Endothelial cell of umbilical vein (primary cell): ENCODE measurements around the gene CMBL. TPM values are rescaled to one million over a fixed set of nuclear protein-coding genes. Genes with fewer than 3 reads are reported as not detected.

ENCODE experiments used
- BruUV-seq: library from RNA; stranded (reverse); fragments of 400-500 nt; replicated peaks from 2 replicates; lab custom pipeline; 2021; lab: Mats Ljungman, UMichigan
- CTCF ChIA-PET: fragments of 300-600, 350-600 bp; sonication (Branson Sonifier 250); formaldehyde crosslinking; loops from one replicate; lab custom pipeline; 2021; ENCODE audit warnings: antibody characterized with exemption, inconsistent platforms; lab: Charles Lee
- POLR2A ChIA-PET: fragments of 300-600, 350-600 bp; sonication (Branson Sonifier 250); formaldehyde crosslinking; loops from one replicate; lab custom pipeline; 2021; ENCODE audit warnings: antibody characterized with exemption, inconsistent platforms; lab: Charles Lee
- DNase-seq: peaks from one replicate; pipeline ENCODE4 v3.0.0-alpha.2; 2011; ENCODE audit warnings: low read depth, low spot score
- FAIRE-seq: peaks from 2 replicates; lab custom pipeline; 2011; peaks lifted over from hg19 to GRCh38; lab: Jason Lieb, UNC
- H2AFZ ChIP-seq: 2 replicates; pipeline ENCODE4 v1.6.0; 2012; ENCODE audit warnings: low read depth, low read length, control low read depth, inconsistent platforms
- H3K27ac ChIP-seq: 2 replicates; pipeline ENCODE4 v1.5.1; 2011; ENCODE audit warnings: low read depth, mild to moderate bottlenecking, control low read depth, low read length, moderate library complexity; ENCODE audit not compliant: insufficient read depth
- H3K27me3 ChIP-seq, 2 experiments: 2 replicates each; pipeline versions ENCODE4 v1.6.0 to v1.6.1; 2011; ENCODE audit warnings: low read length in 2 of 2, mixed read lengths in 1 of 2; ENCODE audit not compliant: control insufficient read depth in 2 of 2, insufficient read depth in 2 of 2
- H3K36me3 ChIP-seq, 2 experiments: 2 replicates in 1 of 2; 3 replicates in 1 of 2; pipeline ENCODE4 v1.5.1; 2011; ENCODE audit warnings: low read length in 2 of 2, mild to moderate bottlenecking in 1 of 2, moderate library complexity in 1 of 2; ENCODE audit not compliant: control insufficient read depth in 2 of 2, insufficient read depth in 2 of 2; ENCODE audit errors: extremely low read depth in 1 of 2
- H3K4me1 ChIP-seq: 3 replicates; pipeline ENCODE4 v1.5.1; 2011; ENCODE audit warnings: mild to moderate bottlenecking, low read length; ENCODE audit not compliant: control insufficient read depth, insufficient read depth; ENCODE audit errors: extremely low read depth
- H3K4me2 ChIP-seq: 2 replicates; pipeline ENCODE4 v1.6.1; 2011; ENCODE audit warnings: low read length, control low read depth, mixed read lengths; ENCODE audit not compliant: insufficient read depth
- H3K4me3 ChIP-seq, 3 experiments: fragments of 200-600 bp in 1 of 3; sonication (generic), shearing (Covaris generic) in 1 of 3; replicated peaks in 1 of 3; 2 replicates each; pipeline ENCODE4 v1.5.1; 2011 to 2016; ENCODE audit warnings: control low read depth in 3 of 3, low read length in 3 of 3, mild to moderate bottlenecking in 2 of 3, inconsistent platforms in 1 of 3, low read depth in 1 of 3, moderate library complexity in 1 of 3; ENCODE audit not compliant: insufficient read depth in 1 of 3
- H3K79me2 ChIP-seq: 2 replicates; pipeline ENCODE4 v1.6.0; 2012; ENCODE audit warnings: low read length, inconsistent platforms; ENCODE audit not compliant: control insufficient read depth, insufficient read depth
- H3K9ac ChIP-seq: replicated peaks from 2 replicates; pipeline ENCODE3; 2011; ENCODE audit warnings: low read length, control low read depth; ENCODE audit not compliant: insufficient read depth; ENCODE audit errors: extremely low read depth
- H3K9me1 ChIP-seq: replicated peaks from 3 replicates; pipeline ENCODE4 v1.6.0; 2011; ENCODE audit warnings: mild to moderate bottlenecking, low read length; ENCODE audit not compliant: control insufficient read depth, insufficient read depth; ENCODE audit errors: extremely low read depth
- H3K9me3 ChIP-seq: replicated peaks from 2 replicates; pipeline ENCODE4 v1.5.1; 2012; ENCODE audit warnings: low read length, inconsistent platforms; ENCODE audit not compliant: control insufficient read depth, insufficient read depth
- H4K20me1 ChIP-seq: replicated peaks from 2 replicates; pipeline ENCODE3; 2011; ENCODE audit warnings: mild to moderate bottlenecking, low read length; ENCODE audit not compliant: control insufficient read depth, insufficient read depth; ENCODE audit errors: extremely low read depth
- CTCF ChIP-seq, 2 donors: IDR thresholded peaks; 1 replicate in 1 of 2; 2 replicates in 1 of 2; pipeline ENCODE4 v1.5.1; 2011; ENCODE audit warnings: low read length in 2 of 2, mild to moderate bottlenecking in 2 of 2, moderate library complexity in 2 of 2, control low read depth in 1 of 2, inconsistent platforms in 1 of 2, low read depth in 1 of 2; ENCODE audit not compliant: insufficient read depth in 1 of 2; ENCODE audit errors: extremely low read depth in 1 of 2
- EZH2 ChIP-seq: IDR thresholded peaks from 2 replicates; pipeline ENCODE4 v1.6.1; 2012; ENCODE audit warnings: borderline replicate concordance, low read depth, mild to moderate bottlenecking, moderate library complexity, low read length, inconsistent platforms; ENCODE audit not compliant: severe bottlenecking
- JUN ChIP-seq: IDR thresholded peaks from 2 replicates; pipeline ENCODE4 v1.6.1; 2011; ENCODE audit warnings: borderline replicate concordance, low read depth; ENCODE audit not compliant: insufficient read length, insufficient read depth
- MAX ChIP-seq: IDR thresholded peaks from 2 replicates; pipeline ENCODE4 v1.6.1; 2011; ENCODE audit not compliant: insufficient read depth, insufficient read length
- MYC ChIP-seq: IDR thresholded peaks from one replicate; pipeline ENCODE4 v1.6.1; 2011; ENCODE audit warnings: mild to moderate bottlenecking, low read depth, low read length
- POLR2A ChIP-seq: IDR thresholded peaks from 2 replicates; pipeline ENCODE4 v1.6.1; 2012; ENCODE audit warnings: low read depth, mild to moderate bottlenecking, control low read depth, low read length
- POLR2AphosphoS5 ChIP-seq: IDR thresholded peaks from 2 replicates; pipeline ENCODE4 v1.6.1; 2012; ENCODE audit warnings: low read depth, mild to moderate bottlenecking, control low read depth, low read length, moderate library complexity; ENCODE audit not compliant: insufficient read depth
- dilution Hi-C: fragments of 300-500 bp; cut with MboI; formaldehyde crosslinking; loops from one replicate; pipeline ENCODE4 v1.15.0; 2019; ENCODE audit warnings: low sequenced_read_pairs; ENCODE audit not compliant: extremely low pct_ligation_motif_present
- intact Hi-C: fragments of 100-400 bp; cut with micrococcal nuclease; formaldehyde crosslinking; loops from one replicate; pipeline ENCODE4 v1.10.0; 2022
- polyA plus RNA-seq, 4 experiments: library from polyadenylated mRNA; depleted of rRNA in 3 of 4; stranded (reverse) in 3 of 4; unstranded in 1 of 4; fragments of >200 nt; gene quantifications; 2 replicates each; pipeline versions ENCODE4 v1.2.1 to v1.2.3, GENCODE V29; 2011 to 2012; ENCODE audit warnings: missing spikeins in 1 of 4
- total RNA-seq: library from RNA; stranded (reverse); gene quantifications from 2 replicates; pipeline ENCODE4 v1.2.3, GENCODE V29; 2021

Gene CMBL
- total and polyA plus RNA-seq, 2 donors (not counting 3 experiments of a cell fraction or from before 2014, with no cell fraction given) = 15.9 to 19.8 TPM

- TF ChIP-seq POLR2A (no peak), POLR2AphosphoS5 (no peak), MYC (no peak), MAX (no peak), EZH2 (no peak), JUN (no peak), CTCF (IDR thresholded peaks at IDR 0.05; ENCODE audit: extremely low read depth in 1 of 2, insufficient read depth in 1 of 2, low read depth in 1 of 2, low read length in 2 of 2) (no peak)
- Histone ChIP-seq H3K36me3 (no peaks in the 10 kb centered on the region), H3K9me3 (no peaks in the 10 kb centered on the region), H3K4me2 (no peak overlapping the region), H3K9me1 (no peaks in the 10 kb centered on the region), H3K4me1 (no peaks in the 10 kb centered on the region), H4K20me1 (no peaks in the 10 kb centered on the region), H3K79me2 (no peaks in the 10 kb centered on the region), H3K4me3 (no peak overlapping the region), H2AFZ (no peak overlapping the region), H3K27me3 (peaks cover 3 to 11% of the 10 kb centered on the region in 2 experiments), H3K27ac (no peak overlapping the region), H3K9ac (no peak overlapping the region)
- CTCF ChIA-PET = interaction anchor here (0.7 kb wide), 1 partner anchor 28 kb away, joined by 3 read pairs; no protein-coding TSS in a partner anchor
- FAIRE-seq (no peak), DNase-seq (no peak)
- dilution Hi-C loops (no loop called here), intact Hi-C loops (no loop called here)
- no TSS peak for BruUV-seq
- POLR2A ChIA-PET = no interaction called here
Measured at GRCh38 chr5:10335711-10336470, 28.2 kb upstream of the CMBL start.
